Medulla oblongata (tissue), 1 donor: ENCODE data around the gene AGPAT2.
"Not testable (repeated sequence)": the region's sequence is repeated elsewhere in the genome, so short reads cannot be mapped to it uniquely, and the experiment has no call there.

Source experiments
- DNase-seq: peaks from one replicate; pipeline ENCODE4 v3.0.0-alpha.2; 2015; ENCODE audit errors: extremely low spot score

The AGPAT2 gene

DNA sequence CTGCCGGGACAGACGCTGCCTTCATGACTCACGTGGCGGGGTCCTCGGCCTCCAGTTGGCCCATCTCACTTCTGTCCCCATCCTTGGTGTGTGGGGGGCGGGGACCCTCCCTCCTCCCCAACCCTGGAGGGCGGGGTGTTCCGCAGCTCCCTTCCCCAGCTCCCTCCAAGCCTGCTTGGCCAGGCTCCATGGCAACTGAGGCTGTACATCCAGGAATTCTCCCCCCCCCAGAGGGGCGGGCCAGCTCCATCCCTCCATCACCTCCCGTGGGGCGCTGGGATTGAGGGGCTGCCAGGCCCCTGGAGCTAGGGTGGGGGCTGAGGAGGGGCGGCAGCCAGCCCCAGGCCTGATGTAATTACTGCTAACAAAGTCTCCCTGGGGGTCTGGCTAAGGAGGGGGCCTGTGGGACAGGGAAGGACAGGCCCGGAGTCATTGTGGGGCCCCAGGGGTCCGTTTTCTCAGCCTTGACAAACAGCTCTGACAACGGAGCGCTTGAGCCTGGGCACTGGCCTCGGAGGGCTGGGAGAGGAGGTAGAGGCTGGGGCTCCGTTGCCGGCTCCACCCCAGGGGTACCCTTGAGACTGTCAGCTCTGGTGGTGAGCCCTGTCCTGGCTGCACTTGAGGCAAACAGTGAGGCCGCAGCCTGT, 33.1 kb upstream of the AGPAT2 start:
- DNase-seq: no peak

DNA sequence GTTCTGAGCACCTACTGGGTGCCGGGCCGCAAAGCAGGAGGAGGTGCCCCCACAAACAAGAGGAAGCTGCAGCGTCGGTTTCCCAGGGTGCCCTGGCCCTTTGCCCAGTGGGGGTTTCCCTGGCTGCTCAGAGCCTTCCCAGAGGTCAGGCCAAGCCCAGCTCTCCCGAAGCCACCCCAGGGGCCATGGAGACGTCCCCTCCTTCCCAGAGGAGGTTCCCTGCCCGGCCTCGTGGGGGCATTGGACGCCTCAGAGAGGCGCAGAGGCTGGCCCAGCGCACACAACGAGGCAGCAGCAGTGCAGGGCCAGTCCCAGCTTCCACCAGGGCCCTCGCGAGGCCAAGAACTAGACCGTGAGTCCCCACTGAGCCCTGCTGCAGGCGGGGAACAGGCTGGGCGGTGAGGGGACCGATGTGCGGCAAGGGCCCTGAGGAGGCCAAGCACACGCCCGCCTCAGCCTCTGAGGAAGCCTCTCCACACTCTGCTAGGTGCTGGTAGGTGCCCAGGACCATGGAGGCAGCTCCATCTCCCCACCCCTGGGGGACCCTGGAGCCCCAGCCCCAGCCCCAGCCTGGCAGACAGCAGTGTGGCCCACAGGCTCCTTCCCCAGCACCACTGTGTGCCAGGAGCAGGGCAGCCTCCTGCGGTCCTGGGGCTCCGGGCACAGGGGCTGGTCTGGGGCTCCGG, 32.1 kb upstream of the AGPAT2 start:
- no peak for DNase-seq

DNA sequence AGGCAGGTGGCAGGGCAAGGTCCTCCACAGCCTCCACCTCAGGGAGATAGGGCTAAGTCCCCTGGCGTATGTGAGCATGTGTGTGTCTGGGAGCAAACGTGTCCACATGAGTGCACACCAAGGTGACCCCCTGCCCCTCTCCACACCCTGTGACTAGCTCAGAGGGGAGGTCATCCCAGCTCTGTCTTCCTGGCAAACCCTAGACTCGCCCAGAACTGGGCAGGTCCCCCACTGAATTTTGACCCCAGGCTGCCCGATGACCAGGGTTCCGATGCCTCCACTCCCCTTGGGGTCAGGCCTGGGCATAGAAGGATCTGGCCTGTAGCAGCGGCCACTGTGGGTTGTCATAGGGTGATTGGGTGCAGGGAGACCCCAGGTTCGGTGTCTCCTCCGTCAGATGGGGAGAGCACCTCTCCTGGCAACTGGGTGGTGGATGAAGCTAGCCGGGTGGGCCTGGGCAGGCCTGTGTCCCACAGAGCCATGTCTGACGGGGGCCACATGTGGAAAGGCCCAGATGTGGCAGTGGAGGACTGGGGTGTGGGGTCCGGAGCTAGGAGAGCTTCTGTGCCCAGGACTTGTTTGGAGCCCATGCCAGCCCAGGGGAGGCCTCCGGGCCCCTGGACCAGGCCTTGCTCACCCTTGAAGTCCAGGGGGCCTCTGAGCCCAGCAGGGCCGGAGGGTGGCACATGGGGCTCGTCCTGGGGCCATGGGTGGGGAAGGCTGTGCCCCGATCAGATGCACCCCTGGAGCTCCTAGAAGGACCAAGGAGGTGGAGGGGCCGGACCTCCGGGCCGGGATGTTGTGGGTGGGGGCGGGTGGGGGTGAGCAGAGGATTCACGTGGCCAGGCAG, 31.3 kb upstream of the AGPAT2 start:
- no peak for DNase-seq

DNA sequence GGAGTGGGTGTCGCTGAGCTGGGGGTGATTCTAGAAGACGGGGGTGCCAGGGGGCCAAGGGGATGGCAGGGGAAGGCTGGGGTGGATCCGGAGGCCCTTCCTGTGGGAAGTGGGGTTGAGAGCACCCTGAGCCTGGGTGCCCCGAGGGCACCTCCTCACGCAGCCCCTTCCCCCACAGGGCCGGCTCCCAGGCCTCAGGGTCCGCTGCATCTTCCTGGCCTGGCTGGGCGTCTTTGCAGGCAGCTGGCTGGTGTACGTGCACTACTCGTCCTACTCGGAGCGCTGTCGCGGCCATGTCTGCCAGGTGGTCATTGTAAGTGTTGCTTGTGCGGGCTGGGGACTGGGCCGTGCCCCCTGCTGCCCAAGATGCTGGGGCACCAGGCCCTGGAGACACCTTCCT, 30.1 kb upstream of the AGPAT2 start:
- no peak for DNase-seq

DNA sequence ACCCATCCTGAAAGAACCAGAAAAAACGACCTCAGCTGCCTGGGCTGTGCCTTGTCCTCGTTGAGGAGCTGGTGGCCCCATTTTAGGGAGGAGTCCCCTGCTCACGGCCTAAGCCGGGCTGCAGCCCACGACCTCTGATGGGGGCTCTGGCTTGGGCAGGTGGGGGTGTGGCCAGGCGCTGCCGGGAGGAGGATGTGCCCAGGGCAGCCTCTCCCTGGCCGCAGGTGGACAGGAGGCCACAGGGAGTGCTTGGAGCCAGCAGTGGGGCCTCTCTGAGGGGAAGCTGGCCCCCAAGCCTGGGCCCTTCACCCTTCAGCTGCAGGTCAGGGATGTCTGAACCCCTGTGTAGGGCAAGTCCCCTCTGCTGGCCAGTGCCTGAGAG, 27.6 kb upstream of the AGPAT2 start:
- no peak for DNase-seq

DNA sequence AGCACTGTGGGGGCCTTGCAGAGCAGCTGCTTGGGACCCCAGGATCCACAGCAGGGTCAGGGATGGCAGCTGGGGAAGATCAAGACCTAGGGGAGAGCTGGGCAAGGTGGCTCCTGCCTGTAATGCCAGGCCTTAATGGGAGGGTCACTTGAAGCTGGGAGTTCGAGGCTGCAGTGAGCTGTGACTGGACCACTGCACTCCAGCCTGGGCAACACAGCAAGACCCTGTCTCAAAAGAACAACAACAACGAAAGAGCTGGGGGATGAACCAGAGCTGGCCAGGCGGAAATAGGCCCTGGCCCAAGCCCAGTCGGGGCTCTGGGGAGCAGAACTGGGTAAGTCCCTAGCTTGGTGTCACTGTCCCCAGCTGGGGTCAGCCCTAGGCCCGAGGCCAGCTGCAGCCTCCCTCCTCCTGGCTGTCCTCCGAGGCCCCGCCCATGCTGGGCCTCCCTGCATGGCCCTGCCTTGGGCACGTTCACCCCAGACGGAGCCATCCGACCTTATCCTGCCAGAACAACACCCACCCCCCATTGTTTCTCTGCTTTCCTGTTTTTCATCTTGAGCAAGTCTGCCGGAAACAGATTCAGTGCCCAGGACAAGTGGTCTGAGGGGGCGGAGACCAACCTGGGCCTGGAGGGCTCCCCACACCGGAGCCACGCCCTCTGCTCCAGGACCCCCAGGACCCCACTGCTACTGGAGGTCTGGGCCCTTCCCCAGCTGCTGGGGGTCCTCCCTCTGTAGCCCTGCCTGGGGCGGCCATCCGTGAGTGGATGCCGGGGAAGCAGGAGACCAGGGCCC, 27.0 kb upstream of the AGPAT2 start:
- DNase-seq: no peak

DNA sequence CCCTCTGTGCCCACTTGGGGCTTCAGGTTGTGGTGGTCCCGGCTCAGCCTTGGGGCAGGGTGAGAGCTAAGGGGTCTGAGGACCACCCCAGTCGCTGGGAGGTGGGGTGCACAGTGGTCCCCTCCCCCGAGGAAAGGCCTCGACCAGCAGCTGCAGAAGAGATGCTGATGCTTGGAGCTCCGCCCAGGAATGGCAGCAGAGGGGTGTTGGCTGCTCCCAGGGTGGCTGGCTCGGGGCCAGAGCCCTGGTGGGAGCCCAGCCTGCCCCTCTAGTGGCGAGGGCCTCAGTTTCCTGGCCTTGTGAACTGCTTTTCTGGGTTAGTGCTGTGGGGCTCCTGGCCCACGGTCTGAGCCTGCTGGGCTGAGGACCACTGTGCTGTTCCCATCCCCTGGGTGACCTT, 26.3 kb upstream of the AGPAT2 start:
- DNase-seq: no peak

DNA sequence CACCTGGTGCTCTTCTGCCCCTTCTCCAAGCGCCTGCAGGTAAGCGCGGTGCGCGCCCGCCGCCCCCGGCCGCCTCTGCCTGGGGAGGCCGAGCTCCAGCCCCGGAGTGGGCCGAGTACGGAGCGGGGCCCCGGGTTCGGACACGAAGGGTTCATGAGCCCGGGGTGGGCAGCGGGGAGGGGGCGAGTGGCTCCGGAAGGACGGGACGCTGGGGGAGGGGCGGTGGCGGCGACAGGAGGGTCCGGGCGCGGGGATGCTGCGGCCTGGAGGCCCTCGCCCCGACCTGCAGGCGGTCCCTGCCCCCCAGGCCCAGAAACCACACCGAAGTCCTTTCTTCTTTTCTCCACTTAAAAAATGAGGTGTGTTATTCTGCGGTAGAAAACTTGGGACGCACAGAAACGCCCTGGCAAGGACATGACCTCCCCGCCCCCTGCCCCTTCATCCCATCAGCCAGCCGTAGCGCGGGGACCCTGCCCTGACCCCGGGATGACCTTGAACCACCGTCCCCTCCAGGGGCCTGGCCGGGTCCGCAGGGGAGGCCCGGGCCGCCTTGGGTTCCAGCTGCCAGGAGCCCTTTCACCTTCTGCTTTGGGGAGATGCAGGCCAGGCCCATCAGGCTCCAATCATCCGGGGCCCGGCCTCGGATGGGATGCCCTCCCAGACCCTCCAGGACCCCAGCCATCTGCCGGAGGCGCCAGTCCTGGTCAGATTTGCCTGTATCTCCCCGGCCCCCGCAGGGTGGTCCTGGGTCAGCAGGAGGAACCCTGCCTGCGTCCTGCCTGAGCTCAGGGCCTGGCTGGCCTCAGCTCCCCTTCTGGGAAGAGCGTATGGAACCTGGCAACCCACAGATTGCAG, 25.7 kb upstream of the AGPAT2 start:
- DNase-seq: no peak

DNA sequence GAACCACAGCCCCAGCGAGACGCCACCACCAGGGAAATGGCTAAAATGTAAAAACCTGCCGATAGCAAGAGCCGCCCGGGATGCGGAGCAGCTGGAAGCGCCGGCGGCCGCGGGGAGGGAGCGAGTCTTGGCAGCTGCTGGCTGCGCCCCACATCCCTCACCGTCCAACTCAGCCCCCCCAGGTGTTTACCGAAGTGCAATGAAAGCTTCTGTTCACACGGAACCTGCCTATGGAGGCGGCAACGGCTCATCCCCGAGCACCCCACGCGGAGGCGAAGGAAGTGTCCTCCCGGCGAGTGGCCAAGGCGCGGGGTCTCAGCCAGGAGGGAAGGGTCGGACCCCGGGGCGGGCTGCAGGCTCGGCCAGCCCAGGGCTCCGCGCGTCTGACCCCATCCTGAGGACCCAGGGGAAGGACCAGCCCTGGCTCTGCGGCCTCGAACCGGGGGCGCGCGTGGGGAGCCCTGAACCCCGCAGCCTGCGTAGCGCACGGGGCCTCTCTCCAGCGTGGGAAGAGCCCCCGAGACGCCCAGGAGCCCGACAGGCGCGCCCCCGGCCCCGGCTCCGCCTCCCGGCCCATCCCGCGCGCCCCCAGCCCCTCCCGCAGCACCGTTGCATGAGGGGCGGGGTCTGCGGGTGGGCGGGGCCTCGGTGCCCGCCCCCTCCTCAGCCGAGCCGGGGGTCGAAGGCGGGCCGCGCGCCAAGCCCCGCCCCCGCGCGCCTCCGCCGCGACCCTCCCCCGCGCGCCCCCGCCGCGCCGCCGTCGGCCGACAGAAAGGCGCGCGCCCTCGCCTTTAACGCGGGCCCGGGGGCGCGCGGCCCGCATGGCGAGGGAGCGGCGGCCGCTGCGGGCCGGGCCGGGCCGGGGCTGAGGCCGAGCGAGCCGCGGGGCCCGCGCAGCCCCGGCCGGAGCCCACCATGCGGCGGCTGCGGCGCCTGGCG, 24.8 kb upstream of the AGPAT2 start, which contains the start of gene DIPK1B:
DIPK1B (plus strand) TSS at position 822 of the 939 bp plus-strand sequence; CDS start at position 916, 94 bp downstream.
- DNase-seq: no peak

DNA sequence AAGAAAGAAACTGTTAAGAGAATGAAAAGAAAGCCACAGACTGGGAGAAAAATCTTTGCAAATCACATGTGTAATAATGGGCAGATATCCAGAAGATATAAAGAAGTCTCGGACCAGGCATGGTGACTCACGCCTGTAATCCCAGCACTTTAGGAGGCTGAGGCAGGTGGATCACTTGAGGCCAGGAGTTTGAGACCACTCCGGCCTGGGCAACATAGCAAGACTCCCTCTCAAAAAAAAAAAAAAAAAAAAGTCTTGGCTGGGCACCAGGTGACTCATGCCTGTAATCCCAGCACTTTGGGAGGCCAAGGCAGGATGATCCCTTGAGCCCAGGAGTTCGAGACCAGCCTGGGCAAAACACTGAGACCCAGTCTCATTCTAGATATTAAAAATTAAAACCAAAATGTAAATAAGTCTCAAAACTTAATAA, 24.0 kb upstream of the AGPAT2 start:
- DNase-seq: not testable (repeated sequence)

DNA sequence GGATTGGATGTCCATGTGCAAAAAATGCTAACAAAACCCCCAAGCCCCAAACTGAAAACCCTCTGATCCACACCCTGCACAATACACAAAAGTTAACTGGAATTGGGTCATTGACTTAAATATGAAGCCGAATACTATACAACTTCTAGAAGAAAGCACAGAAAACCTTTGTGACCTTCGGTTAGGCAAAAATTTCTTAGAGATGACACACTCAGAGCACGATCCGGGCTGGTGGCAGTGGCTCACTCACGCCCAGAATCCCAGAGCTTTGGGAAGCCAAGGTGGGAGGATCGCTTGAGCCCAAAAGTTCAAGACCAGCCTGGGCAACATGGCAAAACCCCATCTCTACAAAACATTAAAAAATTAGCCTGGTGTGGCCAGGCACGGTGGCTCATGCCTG, 23.3 kb upstream of the AGPAT2 start:
- no peak for DNase-seq

DNA sequence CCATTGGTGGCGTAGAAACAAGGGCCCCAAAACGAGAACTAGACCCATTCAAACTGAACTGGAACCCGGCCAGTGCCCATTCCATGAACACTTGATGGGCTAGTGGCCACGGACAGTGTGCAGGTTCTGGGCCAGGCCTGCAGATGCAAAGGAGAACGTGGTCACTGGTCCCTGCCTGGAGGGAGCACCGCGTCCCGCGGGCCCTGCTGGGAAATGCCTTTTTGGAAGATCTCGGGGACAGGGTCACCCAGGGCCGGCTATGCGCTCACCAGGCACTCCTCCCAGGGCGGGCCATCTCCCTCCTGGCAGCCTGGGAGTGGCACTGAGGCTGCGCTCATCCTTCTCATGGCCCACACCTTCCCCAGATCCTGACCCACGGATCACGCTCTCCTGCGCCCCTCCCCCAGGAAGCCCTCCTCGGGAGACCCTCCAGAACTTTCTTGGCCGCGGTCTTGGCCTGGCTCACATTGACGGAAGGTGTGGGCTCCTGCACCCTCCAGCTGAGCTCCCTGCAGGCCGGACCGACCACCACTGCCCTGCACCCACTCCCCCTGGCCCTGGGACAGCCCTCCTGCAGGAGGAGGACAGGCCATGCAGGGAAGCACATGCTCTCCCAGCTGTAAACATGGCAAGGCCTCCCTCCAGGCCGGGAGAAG, 22.3 kb upstream of the AGPAT2 start:
- DNase-seq: no peak

DNA sequence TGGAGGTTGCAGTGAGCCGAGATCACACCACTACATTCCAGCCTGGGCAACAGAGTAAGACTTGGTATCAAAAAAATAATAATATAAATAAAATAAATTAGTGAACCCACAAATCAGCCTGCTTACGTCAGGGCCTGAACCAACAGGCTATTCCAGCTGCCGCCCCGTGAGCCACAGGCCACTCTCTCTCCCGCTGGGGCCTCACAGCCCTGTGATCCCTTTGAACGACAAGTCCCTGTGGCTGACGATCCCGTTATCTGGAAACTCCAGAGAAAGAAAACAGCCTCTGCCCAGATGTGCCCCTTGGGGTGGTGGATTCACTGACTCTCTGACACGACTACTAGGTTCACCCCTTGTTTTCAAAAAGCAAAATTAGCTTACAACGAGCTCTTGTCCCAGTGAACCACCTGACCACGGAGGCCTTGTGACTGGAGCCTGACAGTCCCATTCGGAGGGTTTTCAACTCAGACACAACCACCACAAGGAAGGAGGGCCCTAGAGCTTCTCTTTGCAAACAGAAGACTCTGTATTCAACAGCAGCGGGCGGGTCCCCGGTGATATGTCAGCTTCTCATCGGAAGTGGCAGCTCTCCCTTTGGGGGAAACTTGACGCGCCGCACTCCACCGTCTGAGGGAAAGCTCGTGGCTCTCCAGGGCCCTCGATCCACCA, 20.7 kb upstream of the AGPAT2 start:
- peak; percentile 39 for DNase-seq

DNA sequence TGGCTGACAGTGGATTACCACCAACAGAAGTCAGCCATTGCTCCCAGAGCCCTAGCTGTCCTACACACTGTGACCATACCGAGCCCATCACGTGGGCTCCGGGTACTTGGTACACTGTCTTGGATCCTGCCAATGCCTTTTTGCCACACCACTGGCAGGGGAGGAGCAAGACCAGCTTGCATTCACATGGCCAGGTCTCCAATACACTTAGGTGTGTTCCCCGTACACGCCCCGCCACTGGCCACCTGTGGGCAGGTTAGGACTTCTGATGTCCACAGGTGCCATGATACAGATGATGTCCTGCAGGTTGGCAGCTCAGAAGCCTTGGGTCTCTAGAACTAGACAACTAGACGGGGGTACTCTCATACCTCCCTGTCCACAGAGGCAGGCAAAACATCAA, 19.8 kb upstream of the AGPAT2 start:
- DNase-seq: no peak

DNA sequence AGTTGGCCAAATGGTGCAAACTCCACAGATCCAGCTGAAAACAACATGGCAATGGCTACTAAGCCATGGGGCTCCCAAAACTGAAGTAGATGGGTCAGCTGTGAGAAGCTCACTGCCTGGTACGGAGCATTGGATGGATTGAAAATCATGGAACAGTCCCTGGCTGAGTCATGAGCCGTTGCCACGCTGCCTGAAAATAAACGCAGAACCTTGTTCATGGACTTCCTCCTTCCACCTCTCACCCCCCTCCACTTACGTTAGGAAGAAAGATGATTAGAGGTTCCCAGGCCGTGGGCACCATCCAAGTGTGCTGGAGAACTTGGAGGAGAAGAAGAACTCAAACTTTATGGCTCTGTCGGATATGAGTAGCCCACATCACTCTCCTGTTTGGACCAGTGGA, 18.3 kb upstream of the AGPAT2 start:
- no peak for DNase-seq

DNA sequence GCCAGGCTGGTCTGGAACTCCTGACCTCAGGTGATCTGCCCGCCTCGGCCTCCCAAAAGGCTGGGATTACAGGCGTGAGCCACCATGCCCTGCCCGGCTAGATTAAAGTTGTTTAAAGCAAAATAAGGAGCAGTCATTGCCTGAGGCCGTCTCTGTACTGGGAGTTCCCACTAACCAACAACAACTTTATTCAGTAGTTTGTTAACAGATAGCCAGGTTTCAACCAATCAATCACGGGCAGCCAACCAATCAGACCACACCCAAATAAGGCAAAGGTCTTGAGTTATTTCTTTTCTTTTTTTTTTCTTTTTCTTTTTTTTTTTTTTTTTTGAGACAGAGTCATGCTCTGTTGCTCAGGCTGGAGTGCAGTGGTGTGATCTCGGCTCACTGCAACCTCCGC, 17.5 kb upstream of the AGPAT2 start:
- not testable (repeated sequence) for DNase-seq

DNA sequence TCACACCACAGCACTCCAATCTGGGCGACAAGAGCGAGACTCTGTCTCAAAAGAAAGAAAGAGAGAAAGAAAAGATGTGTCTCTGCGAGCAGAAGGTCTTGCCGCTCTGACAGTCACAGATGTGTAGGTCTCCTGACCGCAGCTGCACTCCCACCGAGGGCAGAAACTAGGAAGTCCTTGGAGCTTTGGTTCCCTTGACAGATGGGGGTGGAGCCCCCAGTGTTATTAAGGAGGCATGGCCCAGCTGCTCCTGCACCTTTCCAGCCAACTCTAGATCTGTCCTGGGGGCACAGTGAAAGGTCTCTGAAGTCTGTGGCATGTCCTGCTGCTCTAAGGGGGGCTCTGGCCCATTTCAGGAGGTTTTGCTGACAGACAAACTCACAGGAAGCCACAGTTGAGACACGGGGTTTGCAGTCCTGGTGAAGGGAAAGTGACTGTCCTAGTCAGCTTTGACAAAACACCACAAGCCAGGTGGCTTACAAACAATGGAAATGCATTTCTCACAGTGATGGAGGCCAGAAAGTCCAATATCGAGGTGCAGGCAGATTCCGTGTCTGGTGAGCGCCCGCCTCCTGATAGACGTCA, 16.1 kb upstream of the AGPAT2 start:
- no peak for DNase-seq

DNA sequence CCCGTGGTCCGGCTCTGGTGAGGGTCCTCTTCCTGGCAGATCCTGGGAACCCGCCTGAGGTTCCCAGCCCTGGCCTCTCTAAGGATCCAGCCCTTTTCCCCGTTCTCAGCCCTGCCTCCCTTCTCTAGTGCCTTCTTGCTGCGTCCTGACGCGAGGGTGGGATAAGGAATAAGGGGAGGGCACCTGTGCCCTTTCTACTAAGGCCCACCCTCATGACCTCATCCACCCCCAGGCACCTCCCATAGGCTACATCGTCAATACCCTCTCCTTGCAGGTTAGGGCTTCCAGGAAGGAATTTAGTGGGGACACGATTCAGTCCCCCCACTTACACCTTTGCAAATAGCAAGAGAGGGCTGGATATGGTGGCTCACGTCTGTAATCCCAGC, 14.4 kb upstream of the AGPAT2 start:
- DNase-seq: no peak
